Measurements from ENCODE around the gene TPCN2.

TPCN2 gene

GRCh38 chr11:69039501-69039900 lies 9.2 kb upstream of the TPCN2 start:
- peak; percentile 45 for DNase-seq

GRCh38 chr11:69040051-69040450 lies 8.7 kb upstream of the TPCN2 start:
- DNase-seq = peak; percentile 21

GRCh38 chr11:69040581-69041260 lies 8.0 kb upstream of the TPCN2 start:
- DNase-seq = peak; percentile 95

GRCh38 chr11:69041516-69041915 lies 7.2 kb upstream of the TPCN2 start:
- no peak for DNase-seq

- peak; percentile 84 for DNase-seq
These were observed 4.4 kb upstream of the TPCN2 start for GRCh38 chr11:69044111-69045013.

GRCh38 chr11:69048031-69048693 lies 570 bp upstream of the TPCN2 start:
- DNase-seq = peak; percentile 23

GRCh38 chr11:69049490-69049867 lies 747 bp downstream of the TPCN2 start:
- no peak for DNase-seq

GRCh38 chr11:69050592-69051380 lies 2.1 kb downstream of the TPCN2 start:
- no peak for DNase-seq

GRCh38 chr11:69051381-69052342 lies 2.9 kb downstream of the TPCN2 start:
- DNase-seq = no peak

GRCh38 chr11:69052343-69053168 lies 3.8 kb downstream of the TPCN2 start:
- no peak for DNase-seq

GRCh38 chr11:69053169-69053477 lies 4.4 kb downstream of the TPCN2 start:
- no peak for DNase-seq

GRCh38 chr11:69053546-69054396 lies 5.0 kb downstream of the TPCN2 start:
- no peak for DNase-seq

- no peak for DNase-seq
These were observed 5.9 kb downstream of the TPCN2 start for GRCh38 chr11:69054397-69055211.

- no peak for DNase-seq
These were observed 6.5 kb downstream of the TPCN2 start for GRCh38 chr11:69055212-69055586.

- DNase-seq = no peak
These were observed 7.1 kb downstream of the TPCN2 start for GRCh38 chr11:69055598-69056516.

GRCh38 chr11:69057236-69057635 lies 8.5 kb downstream of the TPCN2 start:
- no peak for DNase-seq

GRCh38 chr11:69057801-69058200 lies 9.1 kb downstream of the TPCN2 start:
- no peak for DNase-seq
